GM21825 (cell line): Measurements from ENCODE around the gene INPP5F.
A peak's percentile ranks its signal among the peaks of the same experiment; 100 is the strongest.
"Not testable (repeated sequence)": the region's sequence is repeated elsewhere in the genome, so short reads cannot be mapped to it uniquely, and the experiment has no call there.

Experiments used
- ATAC-seq: cut with Tn5 transposase; IDR thresholded peaks from one replicate; pipeline ENCODE4 v1.9.1; 2021; ENCODE audit warnings: mild to moderate bottlenecking, moderate library complexity; ENCODE audit not compliant: unreplicated experiment

INPP5F gene

DNA sequence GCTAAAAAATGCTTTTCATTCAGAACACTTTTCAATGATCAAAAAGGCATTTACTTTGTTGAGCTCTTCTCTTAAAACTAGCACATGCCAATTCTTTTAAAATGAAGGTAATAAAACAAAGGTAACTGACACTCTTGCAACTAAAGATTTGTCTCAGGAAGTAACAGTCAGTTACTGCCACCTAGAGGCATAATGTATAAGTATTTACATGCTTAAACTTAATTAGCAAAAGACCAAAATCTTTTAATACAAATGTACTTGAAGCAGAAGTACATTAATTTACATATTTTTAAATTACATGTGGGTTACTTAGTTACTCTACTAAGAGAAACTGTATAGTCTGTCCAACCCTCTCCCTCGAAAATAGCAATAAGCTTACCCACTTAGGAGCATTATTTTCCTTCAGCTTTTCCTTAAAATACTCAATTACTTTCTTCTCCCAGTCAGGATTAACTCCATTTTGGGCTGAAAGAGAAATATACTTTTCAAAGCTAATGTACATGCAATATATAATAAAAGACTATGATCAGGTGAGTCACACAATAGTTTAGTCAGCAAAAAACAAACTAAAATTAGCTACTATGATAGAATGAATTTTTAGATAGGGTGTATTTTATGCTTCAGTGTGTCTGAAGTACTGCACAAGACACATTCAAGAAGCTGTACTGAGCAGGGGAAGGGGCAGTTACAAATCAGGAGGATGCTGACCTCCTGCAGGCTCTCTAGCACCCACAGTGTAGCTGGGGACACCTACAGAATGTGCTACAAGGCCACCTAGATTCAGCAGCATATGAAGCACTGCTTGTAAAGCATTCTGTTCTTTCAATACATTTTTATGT is 133.8 kb downstream of the INPP5F start:
- no peak for ATAC-seq

DNA sequence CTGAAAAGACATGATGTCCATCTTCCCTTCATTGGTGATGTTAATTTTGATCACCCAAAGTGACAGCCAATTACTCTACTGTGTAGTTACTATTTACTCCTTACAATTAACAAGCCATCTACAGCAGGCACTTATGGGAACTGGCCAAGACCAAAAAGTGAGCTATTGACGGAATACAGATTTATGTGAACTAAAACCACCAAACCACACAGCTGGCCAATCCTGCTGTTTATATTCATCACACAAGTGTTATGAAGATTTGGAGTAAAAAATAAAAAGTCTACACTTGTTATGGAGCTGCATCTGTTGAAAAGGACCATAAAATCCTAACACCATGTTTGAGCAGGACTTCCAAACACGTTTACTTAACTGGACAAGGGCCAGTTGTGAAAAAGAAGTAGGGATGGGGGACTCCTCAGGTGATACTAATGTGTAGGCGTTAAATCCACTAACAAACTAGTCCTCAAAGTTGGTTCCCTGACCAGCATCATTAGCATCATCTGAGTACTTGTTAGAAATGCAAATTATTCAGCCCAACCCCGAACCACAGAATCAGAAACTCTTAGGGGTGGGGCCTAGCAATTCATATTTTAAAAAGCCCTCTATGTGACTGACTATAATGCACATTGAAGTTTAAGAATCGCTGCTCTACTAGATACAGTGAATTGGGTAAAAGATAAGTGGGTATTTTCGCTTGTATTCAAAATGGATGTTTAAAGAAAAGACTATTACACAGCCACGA is 135.2 kb downstream of the INPP5F start:
- no peak for ATAC-seq

DNA sequence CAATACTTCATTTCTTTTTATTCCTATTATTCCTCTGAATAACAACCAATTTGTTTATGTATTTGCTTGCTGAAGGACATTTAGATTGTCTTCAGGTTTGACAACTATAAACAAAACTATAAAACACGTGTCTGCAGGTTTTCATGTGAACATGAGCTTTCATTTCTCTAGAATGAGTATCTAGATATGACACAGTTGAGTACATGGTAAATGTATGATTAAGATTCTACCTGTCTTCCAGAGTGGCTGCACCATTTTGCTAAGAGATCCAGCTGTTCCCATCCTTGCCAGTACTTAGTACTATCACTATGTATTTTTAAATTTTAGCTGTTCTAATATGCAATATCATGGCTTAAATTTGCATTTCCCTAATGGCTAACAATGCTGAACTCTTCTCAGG is 136.7 kb downstream of the INPP5F start:
- no peak for ATAC-seq

DNA sequence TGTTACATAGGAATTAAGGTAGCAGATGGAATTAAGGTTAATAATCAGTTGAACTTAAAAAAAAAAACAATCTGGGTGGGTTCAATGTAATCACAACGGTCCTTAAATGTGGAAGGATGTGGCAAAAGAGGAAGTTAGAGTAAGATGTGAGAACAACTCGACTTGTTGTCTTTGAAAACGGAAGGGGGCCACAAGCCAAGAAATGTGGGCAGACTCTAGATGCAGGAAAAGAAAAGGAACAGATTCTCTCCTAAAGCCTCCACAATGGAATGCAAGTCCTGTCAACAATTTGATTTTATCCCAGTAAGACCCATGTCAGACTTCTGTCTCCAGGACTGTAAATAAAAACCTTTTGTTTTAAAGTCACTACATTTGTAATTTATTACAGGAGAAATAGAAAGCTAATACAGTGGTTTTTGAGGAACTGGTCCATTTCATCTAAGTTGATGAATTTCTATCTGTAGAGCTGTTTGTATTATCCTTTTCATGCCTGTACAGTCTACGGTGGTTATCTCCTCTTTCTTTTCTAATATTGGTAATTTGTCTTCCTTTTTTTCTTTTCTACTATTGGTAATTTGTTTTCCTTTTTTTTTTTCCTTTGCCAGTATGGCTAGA is 138.2 kb downstream of the INPP5F start:
- no peak for ATAC-seq

GRCh38 chr10:119865699-119866240 is 139.9 kb downstream of the INPP5F start:
- no peak for ATAC-seq

DNA sequence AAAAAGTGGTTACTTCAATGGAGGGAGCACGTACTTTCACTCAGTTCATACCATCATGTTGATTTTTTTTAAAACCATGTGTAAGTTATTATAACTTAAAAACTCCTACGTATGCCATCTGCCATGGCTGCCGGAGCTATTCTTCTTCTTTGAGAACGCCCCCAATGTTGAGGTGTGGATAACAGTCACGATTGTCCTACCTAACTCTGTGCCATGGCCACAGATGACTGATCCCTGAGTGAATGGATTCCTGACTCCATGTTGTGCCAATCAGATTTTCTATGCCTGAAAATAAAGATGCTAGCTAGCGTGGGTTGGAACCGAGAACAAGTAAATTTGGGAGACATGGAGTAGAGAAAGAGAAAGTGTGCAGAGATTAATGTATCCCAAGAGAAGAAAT is 141.5 kb downstream of the INPP5F start:
- ATAC-seq, result no peak

DNA sequence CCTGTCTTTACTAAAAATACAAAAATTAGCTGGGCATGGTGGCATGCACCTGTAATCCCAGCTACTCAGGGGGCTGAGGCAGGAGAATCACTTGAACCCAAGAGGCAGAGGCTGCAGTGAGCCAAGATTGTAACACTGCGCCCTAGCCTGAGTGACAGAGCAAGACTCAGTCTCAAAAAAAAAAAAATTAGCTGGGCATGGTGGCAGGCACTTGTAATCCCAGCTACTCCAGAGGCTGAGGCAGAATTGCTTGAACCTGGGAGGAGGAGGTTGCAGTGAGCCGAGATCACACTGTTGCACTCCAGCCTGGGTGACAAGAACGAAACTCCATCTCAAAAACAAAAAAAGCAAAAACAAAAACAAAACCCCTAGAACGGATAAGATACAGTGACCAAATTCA is 143.5 kb downstream of the INPP5F start:
- ATAC-seq, result not testable (repeated sequence)

GRCh38 chr10:119871881-119872609 is 146.2 kb downstream of the INPP5F start:
- ATAC-seq, result peak; percentile 42

DNA sequence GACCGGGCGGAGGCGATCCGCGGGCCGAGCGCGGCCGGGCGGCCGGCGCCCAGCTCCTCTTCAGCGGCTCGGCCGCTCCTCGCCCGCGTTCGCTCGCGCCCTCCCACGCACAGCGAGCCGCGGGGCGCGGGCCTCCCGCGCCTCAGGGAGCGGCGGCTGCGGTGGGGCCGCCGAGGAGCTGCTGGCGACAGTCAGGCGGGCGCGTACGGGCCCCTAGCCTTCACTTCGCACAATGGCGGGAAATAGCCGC is 146.7 kb downstream of the INPP5F start, which contains the start of gene MCMBP:
TSS of gene MCMBP (minus strand) at position 234 of the 250 bp plus-strand sequence. CDS start 259 bp downstream, outside the sequence.
- no peak for ATAC-seq

DNA sequence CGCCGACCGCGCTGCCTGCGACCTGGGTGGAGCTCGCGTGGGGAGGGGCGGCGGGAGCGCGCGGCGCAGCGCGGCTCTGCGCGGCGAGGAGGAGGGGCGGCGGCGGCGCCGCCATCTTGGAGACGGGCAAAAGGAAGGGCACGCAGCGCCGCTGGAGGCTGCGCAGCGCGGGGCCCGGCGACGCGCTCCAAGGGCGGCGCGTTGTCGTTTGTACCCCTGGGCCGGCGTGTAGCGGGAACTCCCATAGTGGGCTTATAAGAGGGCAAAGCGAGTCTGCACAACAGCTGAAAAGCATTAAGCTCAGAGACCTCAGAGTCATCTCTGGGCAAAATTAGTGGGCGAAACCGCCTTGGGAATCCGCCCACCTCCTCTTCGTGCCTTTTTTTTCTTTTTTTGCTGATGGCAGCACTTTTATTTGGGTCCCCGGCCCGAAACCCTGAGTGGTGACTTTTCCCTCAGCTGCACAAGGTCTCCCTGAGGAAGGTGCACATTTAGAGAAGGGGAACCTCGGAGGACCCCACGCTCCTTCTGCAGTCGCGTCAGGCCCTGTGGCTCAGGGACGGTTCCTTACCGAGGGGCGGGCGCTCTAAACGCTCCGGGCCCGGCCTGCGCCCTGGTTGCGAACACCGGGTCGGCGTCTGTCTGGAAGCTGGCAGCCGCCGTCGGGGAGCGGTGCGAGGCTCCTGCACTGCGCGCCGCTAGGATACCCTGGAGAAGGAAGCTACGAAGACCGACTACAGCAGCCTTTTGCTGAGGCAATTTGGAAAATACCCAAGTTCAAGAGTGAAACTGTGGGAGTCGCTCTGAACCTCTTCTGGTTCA is 147.2 kb downstream of the INPP5F start:
- peak; percentile 90 for ATAC-seq

DNA sequence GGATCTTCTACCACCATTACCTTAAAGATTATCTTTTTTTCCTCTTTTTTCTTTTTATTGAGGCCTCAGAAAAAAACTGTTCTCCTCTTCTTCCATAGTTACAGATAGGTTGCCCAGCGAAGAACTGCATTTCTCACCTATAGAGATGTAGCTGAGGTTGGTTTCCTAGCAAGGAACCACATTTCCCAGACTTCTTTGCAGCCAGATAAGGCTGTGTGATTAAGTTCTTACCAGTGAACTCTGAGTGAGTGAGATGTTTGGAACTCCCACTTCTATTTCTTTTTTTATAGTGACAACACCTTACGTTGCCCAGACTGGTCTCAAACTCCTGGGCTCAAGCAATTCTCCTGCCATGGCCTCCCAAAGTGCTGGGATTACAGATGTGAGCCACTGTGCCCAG is 152.7 kb downstream of the INPP5F start:
- ATAC-seq, result no peak
